Glomerular endothelial cell (primary cell): ENCODE measurements around the gene SORCS2. TPM values are rescaled to one million over a fixed set of nuclear protein-coding genes. Genes with fewer than 3 reads are reported as not detected.

Experiments
- DNase-seq: peaks from one replicate; pipeline ENCODE4 v3.0.0-alpha.2; 2011; ENCODE audit warnings: low read depth, low spot score; ENCODE audit errors: extremely low read depth
- total RNA-seq: library from RNA; depleted of rRNA; stranded (reverse); fragments of >200 nt; gene quantifications from 2 replicates; pipeline ENCODE4 v1.2.3, GENCODE V29; 2015

SORCS2 gene
- total RNA-seq, 1 donor from 2014 or later = 0.64 TPM

- DNase-seq = no peak
Measured at GRCh38 chr4:7532043-7532442, 339.7 kb downstream of the SORCS2 start.

- DNase-seq = no peak
Measured at GRCh38 chr4:7533267-7533666, 340.9 kb downstream of the SORCS2 start.

GRCh38 chr4:7535094-7535493 lies 342.8 kb downstream of the SORCS2 start:
- DNase-seq = no peak

GRCh38 chr4:7535619-7536018 lies 343.3 kb downstream of the SORCS2 start:
- no peak for DNase-seq

DNA sequence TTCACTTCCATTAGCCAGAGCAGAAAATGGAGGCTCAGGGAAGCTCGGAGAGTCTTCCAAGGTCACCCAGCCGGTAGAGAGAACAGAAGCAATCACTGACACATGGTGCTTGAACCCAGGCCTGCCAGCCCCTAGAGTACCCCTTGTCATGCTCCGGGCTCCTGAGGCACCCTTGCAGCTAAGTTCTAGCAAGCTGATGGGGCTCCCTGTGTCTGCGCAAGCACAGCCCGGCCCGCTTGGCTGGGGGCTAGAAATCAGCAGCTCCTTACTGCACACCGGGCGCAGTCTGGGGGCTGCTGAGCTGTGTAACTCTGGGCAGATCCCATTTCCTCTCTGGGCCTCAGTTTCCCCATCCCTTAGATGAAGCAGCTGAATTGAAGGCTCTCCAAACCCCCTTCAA lies 344.5 kb downstream of the SORCS2 start:
- DNase-seq = no peak

DNA sequence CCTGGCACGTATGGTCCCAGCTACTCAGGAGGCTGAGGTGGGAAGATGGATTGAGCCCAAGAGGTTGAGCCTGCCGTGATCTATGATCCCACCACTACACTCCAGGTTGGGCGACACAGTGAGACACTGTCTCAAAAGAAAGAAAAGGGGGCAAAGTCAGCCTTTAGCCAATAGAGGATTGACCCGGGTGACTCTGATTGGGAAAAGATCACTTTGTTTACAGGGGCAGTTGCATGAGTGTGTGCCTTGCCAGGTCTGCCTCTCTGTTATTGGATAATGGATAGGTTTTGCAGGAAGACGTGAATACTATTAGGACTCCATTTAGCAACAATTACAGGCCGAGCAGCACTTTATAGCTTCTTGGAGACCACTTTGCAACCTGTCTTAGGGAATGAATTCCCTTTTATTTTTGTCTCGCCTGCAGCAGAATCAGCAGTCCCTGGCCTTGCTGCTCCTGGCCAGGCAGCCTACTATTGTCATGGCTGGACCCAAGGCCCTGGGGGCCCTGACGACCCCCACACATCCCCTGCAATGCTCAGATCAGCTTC lies 345.6 kb downstream of the SORCS2 start:
- DNase-seq = no peak

DNA sequence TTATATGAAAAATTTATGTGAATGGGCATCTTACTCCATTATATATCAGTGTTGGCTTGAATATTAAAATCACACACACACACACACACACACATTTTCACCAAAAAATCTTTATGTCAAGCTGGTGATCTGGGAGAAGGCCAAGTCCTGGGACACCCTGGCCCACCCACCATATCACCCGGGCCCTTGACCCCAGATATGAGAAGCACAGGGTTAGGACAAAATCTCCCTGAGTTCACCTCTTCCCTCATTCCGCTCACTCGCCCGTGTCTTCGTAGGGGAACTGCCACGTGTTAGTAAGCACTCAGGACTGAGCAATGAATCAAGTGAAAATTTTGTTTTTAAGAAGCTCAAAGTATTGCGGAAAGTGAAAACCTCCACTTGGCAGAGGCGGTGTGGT lies 346.2 kb downstream of the SORCS2 start:
- no peak for DNase-seq

DNA sequence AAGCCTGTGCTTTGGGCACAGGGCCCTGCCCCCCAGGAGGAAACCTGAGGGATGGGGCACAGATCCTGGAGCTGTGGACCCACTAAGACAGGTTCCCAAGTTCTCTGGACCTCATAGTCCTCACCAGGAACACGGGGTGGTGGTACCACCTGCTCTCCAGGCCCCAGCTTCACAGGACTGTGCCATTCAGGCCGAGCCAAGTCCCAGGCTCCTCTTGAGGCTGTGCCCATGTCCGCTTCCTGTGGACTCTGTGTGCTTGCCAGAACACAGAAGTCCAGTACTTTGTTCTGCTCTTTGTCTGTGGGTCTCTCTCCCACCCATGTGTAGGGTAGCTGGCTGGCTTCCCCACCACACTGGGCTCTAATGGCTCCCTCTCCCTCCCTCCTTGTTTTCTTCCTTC lies 346.8 kb downstream of the SORCS2 start:
- DNase-seq = no peak

GRCh38 chr4:7539659-7540058 lies 347.3 kb downstream of the SORCS2 start:
- no peak for DNase-seq

DNA sequence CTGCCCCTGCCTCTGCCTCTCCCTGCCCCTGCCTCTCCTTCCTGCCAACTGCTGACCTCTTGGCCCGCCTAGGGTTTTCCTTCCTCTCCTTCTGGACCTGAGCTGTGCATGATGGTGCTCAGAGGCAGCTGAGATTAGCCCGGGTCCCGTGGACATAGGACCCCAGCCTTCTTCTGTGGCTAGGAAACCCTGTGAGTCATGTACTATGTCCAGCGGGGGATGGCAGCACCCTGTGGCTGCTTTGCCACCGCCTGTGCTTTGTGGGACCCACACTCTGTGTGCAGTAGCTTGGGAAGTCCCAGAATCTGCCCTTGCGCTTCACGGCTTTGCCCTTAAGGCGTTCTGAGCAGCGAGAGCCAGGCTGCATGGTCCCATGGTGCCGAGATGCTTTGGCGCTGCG lies 347.9 kb downstream of the SORCS2 start:
- no peak for DNase-seq

DNA sequence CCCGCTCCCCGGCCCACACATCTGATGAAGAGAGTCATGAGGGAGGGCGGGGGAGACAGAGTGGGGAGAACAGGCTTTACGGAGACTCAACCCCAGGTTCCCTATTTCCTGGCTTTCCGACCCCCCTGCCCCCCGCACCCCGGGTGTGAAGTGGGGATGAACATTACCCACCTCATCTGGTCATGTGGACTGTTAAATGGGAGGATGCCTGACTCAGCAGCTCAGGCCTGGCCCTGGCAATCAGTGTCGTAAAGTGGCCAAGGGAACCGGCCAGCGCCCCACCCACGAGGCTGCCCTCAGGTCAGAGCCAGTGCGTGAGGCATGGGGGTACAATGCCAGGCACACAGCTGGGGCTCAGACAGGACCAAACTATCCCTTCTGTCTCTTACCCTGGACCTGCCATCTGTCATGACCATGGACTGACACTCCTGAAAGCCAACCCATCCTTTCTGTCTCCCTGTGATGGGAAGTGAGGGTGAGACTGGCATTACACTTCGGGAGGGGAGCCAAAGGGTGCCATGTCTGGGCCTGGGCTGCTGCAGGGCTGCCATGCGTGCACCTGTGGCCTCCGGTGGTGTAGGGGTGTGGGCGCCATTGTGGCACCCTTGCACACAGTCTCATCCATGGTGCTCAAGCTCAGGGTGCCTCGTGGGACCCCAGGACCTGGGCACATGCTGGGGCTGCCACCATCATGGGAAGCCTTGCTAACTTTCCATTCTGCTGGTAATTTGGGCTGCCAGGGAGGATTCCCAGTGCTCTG lies 348.5 kb downstream of the SORCS2 start:
- no peak for DNase-seq

- DNase-seq = no peak
Measured at GRCh38 chr4:7541414-7541810, 349.1 kb downstream of the SORCS2 start.

GRCh38 chr4:7542781-7543180 lies 350.4 kb downstream of the SORCS2 start:
- DNase-seq = no peak

DNA sequence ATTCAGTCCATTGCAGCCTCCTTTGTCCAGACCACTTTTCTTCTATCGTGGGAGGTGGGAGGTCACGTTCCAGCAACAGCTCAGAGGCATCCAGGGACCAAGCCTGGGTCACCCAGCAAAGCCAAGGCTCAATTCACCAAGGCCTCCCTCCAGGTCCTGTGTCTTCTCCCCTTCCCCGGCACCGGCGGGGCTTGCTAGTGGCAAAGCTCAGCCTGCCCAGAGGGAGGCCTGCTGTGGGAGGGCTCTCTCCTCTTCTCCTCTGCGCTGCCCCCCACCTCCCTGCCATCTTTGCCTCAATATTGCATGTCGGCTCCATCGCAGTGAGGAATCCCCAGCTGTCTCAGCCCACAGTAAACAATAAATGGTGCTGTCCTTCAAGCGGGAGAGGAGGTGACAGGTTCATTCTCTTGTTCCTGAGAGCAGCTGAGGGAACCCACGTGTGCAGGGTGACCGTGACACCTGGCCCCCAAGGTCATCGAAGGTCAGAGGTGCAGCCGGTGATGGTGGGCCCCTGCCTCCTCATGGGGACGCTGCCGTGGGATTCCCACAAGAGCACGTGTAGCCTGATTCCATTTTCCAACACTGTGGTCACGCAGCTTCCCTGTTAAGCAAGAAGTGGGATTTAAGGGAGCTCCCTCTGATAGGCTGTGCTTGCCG lies 353.9 kb downstream of the SORCS2 start:
- no peak for DNase-seq

DNA sequence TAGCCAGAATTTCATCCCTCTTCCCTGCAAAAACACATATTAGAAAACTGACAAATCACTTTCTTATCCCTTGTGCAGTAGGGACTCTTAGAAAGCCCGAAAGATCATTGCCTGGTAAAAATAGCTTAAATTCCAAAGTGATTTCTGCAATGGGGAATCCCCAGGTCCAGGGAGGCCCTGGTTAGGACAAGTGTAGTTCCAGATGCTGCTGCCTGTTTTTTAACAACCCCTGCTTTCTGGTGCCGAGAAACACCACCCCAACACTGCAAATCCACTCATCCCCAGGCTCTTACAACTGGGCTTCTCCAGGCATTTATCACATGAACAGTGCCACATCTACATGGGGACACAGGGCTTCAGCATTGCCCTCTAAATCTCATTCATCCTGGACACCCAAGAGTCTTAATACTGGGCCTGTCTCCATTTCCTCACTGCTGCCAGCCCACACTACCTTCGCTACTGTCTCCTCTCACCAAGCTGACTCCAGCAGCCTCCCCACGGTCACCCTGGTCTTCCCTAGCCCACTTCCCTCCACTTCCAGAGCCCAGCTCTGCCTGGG lies 354.6 kb downstream of the SORCS2 start:
- DNase-seq = no peak

DNA sequence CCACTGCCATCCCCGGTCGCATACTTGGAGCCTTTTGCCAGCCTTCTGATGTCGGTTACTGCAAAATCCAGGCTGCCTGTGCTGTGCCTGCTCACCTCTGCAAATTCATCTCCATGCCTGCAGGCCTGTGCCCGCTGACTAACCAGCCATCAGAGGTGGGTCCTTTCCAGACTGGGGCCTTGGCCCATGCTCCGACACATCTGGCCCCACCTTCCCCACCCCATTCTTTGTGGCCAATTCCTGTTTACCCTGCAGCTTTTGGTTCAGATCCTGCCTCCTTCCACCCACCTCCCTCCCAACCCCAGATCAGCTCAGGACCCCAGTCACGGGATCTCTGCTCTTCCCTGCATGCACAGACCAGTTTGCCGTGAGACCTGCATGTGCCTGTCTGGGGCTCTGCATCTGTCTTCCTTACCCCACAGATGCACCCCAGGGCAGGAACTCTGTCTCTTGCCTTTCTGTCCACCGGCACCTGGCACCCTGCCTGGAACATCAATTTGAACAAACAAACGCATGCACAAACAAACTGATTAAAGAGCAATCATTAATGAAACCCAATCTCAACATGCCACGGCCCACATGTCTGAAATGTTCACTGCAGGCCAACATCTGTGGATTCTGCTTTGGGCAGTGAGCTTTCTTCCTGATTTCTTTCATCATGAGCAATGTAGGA lies 355.2 kb downstream of the SORCS2 start:
- DNase-seq = no peak

- no peak for DNase-seq
Measured at GRCh38 chr4:7549866-7550265, 357.5 kb downstream of the SORCS2 start.

DNA sequence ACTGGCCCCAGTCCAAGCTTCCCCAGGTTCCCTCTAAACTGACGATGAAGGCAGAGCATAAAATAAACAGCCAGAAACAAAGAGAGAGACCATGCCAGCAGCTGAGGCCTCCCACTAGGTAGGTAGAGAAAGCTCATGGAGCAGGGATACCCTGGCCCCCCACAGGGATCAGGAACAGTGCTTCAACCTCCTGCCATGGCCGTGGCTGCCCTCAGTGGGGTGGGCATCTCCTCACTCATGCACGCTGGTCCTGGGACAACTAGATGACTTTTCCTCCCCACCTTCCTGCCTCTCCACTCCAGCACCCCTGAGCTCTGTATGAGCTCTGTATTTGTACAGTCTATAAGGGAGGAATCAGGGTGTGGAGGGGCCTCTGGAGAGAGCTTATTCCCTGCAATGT lies 360.1 kb downstream of the SORCS2 start:
- DNase-seq = no peak

GRCh38 chr4:7553280-7553679 lies 360.9 kb downstream of the SORCS2 start:
- no peak for DNase-seq

GRCh38 chr4:7554905-7555304 lies 362.6 kb downstream of the SORCS2 start:
- no peak for DNase-seq

DNA sequence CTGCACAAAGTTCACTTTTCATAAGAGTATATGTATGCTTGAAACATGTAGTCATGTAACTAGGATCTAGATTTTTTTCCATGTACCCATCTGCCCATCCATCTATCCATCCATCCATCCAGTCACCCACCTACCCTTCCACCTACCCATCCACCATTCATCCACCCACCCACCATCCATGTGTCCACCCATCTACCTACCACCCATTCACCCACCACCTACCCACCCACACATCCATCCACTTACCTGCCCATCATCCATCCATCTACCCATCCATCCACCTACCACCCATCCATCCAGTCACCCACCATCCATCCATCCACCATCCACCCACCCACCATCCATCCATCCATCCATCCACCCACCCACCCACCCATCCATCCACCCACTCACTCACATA lies 364.2 kb downstream of the SORCS2 start:
- DNase-seq = no peak
